ENCODE measurements around the gene FRMD1. TPM values are rescaled to one million over a fixed set of nuclear protein-coding genes. Genes with fewer than 3 reads are reported as not detected.

FRMD1 gene
- total and polyA plus RNA-seq, 2 donors (not counting 1 experiment from before 2014, with no cell fraction given): not detected

DNA sequence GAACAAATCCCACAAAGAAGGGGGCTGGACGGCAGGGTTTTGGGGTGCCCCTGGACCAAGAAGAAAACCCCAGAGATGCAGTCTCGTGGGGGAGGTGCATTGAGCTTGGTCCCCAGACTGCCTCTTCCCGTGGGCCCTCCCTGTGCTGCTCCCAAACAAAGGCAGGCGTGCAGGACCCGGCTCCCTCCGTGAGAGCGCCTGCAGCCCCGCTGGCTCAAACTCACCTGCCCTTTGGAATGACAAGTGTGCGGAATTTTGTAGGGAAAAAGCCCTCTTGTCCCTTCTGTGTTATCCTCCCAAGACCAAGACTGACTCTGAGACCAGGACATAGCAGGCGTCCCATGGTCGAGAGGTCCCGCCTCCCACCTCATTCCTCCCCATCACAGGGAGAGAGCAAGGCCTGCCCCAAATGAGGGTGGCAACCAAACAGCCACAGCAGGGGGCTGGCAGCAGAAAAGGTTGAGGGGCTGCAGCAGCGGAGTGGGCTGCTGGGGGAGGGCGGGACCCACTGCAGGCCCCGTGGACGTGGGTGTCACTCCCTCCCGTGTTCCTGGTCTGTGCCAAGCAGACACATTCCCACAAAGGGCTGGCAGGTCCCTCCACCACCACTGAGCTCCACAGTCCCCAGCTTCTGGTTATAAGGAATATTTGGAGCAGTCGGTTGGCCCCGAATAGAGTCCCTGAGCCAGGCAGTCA lies 5.6 kb upstream of the FRMD1 start:
- DNase-seq (no peak), ATAC-seq (ENCODE audit: low read depth) (no peak)
- CTCF ChIA-PET: no interaction called here
- H3K4me2 ChIP-seq (replicated peaks; ENCODE audit: low read depth, low read length, poor library complexity, severe bottlenecking): no peak overlapping the region
- H3K79me2 ChIP-seq (ENCODE audit: control insufficient read depth, insufficient read depth, low read length): no peaks in the 10 kb centered on the region
- no peak overlapping the region for H3K27ac ChIP-seq (ENCODE audit: low read length in 2 of 2)
- no peak overlapping the region for H3K27ac Mint-ChIP-seq
- no peak overlapping the region for H3K9ac ChIP-seq (ENCODE audit: low read length)
- no peak overlapping the region for H2AFZ ChIP-seq (ENCODE audit: insufficient read depth, low read depth, low read length, poor library complexity, severe bottlenecking)
- no peaks in the 10 kb centered on the region for H3K4me1 ChIP-seq (ENCODE audit: control insufficient read depth in 2 of 2, insufficient read depth in 2 of 2, low read length in 2 of 2)
- H3K4me3 ChIP-seq (ENCODE audit: control extremely low read depth in 1 of 5, extremely low read depth in 1 of 5, insufficient read depth in 1 of 5, low read depth in 2 of 5, low read length in 4 of 5): no peak overlapping the region
- peaks cover 0 to 9% (median 0%) of the 10 kb centered on the region in 3 donors for H3K9me3 ChIP-seq (ENCODE audit: control extremely low read depth in 1 of 3, control insufficient read depth in 2 of 3, insufficient read depth in 1 of 3, low read length in 2 of 3)
- no peaks in the 10 kb centered on the region for H3K36me3 ChIP-seq (replicated peaks in 1 of 2; ENCODE audit: control extremely low read depth in 1 of 2, control insufficient read depth in 1 of 2, extremely low read depth in 1 of 2, insufficient read depth in 2 of 2, low read length in 1 of 2)
- no peaks in the 10 kb centered on the region for H4K20me1 ChIP-seq (ENCODE audit: control insufficient read depth, insufficient read depth, low read length, poor library complexity, severe bottlenecking)
- no peaks in the 10 kb centered on the region for H3K4me1 Mint-ChIP-seq
- WGBS (ENCODE audit: insufficient coverage): 91% methylated on average over 19 of the region's 19 CpGs
- no peak overlapping the region for H3K4me3 Mint-ChIP-seq
- H3K27me3 Mint-ChIP-seq: no peaks in the 10 kb centered on the region
- no peak for TF ChIP-seq EZH2 (IDR thresholded peaks at IDR 0.05; ENCODE audit: borderline replicate concordance, insufficient read depth, low read depth, low read length, poor library complexity, severe bottlenecking)
- TF ChIP-seq, protein P1, sequence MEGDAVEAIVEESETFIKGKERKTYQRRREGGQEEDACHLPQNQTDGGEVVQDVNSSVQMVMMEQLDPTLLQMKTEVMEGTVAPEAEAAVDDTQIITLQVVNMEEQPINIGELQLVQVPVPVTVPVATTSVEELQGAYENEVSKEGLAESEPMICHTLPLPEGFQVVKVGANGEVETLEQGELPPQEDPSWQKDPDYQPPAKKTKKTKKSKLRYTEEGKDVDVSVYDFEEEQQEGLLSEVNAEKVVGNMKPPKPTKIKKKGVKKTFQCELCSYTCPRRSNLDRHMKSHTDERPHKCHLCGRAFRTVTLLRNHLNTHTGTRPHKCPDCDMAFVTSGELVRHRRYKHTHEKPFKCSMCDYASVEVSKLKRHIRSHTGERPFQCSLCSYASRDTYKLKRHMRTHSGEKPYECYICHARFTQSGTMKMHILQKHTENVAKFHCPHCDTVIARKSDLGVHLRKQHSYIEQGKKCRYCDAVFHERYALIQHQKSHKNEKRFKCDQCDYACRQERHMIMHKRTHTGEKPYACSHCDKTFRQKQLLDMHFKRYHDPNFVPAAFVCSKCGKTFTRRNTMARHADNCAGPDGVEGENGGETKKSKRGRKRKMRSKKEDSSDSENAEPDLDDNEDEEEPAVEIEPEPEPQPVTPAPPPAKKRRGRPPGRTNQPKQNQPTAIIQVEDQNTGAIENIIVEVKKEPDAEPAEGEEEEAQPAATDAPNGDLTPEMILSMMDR (IDR thresholded peaks at IDR 0.05): no peak
- no peaks in the 10 kb centered on the region for H3K27me3 ChIP-seq (replicated peaks in 1 of 4; ENCODE audit: control extremely low read depth in 1 of 4, control insufficient read depth in 3 of 4, insufficient read depth in 4 of 4, low read length in 3 of 4)
- POLR2A ChIA-PET: no interaction called here
- H3K9me3 Mint-ChIP-seq (ENCODE audit: insufficient read depth): no peaks in the 10 kb centered on the region
- intact Hi-C loops (cut with micrococcal nuclease): no loop called here

GRCh38 chr6:168083514-168083885 lies 4.5 kb upstream of the FRMD1 start:
- no peaks in the 10 kb centered on the region for H3K79me2 ChIP-seq (ENCODE audit: control insufficient read depth, insufficient read depth, low read length)
- H3K27ac Mint-ChIP-seq: no peak overlapping the region
- no peaks in the 10 kb centered on the region for H4K20me1 ChIP-seq (ENCODE audit: control insufficient read depth, insufficient read depth, low read length, poor library complexity, severe bottlenecking)
- 80% methylated on average over 4 of the region's 5 CpGs for WGBS (ENCODE audit: insufficient coverage)
- no peak overlapping the region for H3K4me2 ChIP-seq (replicated peaks; ENCODE audit: low read depth, low read length, poor library complexity, severe bottlenecking)
- no peak for DNase-seq
- intact Hi-C loops (cut with micrococcal nuclease): no loop called here
- no peak for ATAC-seq (ENCODE audit: low read depth)
- H3K4me1 Mint-ChIP-seq: no peaks in the 10 kb centered on the region
- no peaks in the 10 kb centered on the region for H3K9me3 Mint-ChIP-seq (ENCODE audit: insufficient read depth)
- no peak overlapping the region for H3K4me3 Mint-ChIP-seq
- H3K27ac ChIP-seq (ENCODE audit: low read length in 2 of 2): no peak overlapping the region
- H3K36me3 ChIP-seq (replicated peaks in 1 of 2; ENCODE audit: control extremely low read depth in 1 of 2, control insufficient read depth in 1 of 2, extremely low read depth in 1 of 2, insufficient read depth in 2 of 2, low read length in 1 of 2): no peaks in the 10 kb centered on the region
- no peaks in the 10 kb centered on the region for H3K27me3 Mint-ChIP-seq
- TF ChIP-seq, protein P1 (IDR thresholded peaks at IDR 0.05): no peak
- no peak for TF ChIP-seq EZH2 (IDR thresholded peaks at IDR 0.05; ENCODE audit: borderline replicate concordance, insufficient read depth, low read depth, low read length, poor library complexity, severe bottlenecking)
- H3K9ac ChIP-seq (ENCODE audit: low read length): no peak overlapping the region
- peaks cover 0 to 12% (median 0%) of the 10 kb centered on the region in 3 donors for H3K9me3 ChIP-seq (ENCODE audit: control extremely low read depth in 1 of 3, control insufficient read depth in 2 of 3, insufficient read depth in 1 of 3, low read length in 2 of 3)
- no peak overlapping the region for H3K4me3 ChIP-seq (ENCODE audit: control extremely low read depth in 1 of 5, extremely low read depth in 1 of 5, insufficient read depth in 1 of 5, low read depth in 2 of 5, low read length in 4 of 5)
- no peak overlapping the region for H2AFZ ChIP-seq (ENCODE audit: insufficient read depth, low read depth, low read length, poor library complexity, severe bottlenecking)
- no peaks in the 10 kb centered on the region for H3K4me1 ChIP-seq (ENCODE audit: control insufficient read depth in 2 of 2, insufficient read depth in 2 of 2, low read length in 2 of 2)
- H3K27me3 ChIP-seq (replicated peaks in 1 of 4; ENCODE audit: control extremely low read depth in 1 of 4, control insufficient read depth in 3 of 4, insufficient read depth in 4 of 4, low read length in 3 of 4): no peaks in the 10 kb centered on the region
- ChIA-PET CTCF (no interaction called here), POLR2A (no interaction called here)
